Fibroblast of lung (primary cell): ENCODE results near the gene CNTFR. TPM values are rescaled to one million over a fixed set of nuclear protein-coding genes. Genes with fewer than 3 reads are reported as not detected.

Experiments used
- DNase-seq, 2 donors: peaks; one replicate each; pipeline versions ENCODE4 v3.0.0 to v3.0.0-alpha.2; 2010; ENCODE audit warnings: low read depth in 2 of 2
- H2AFZ ChIP-seq: 2 replicates; pipeline ENCODE4 v1.5.1; 2012; ENCODE audit warnings: low read length, control low read depth, inconsistent platforms
- H3K27ac ChIP-seq: 2 replicates; pipeline ENCODE4 v1.5.1; 2011; ENCODE audit warnings: low read length, control low read depth; ENCODE audit not compliant: insufficient read depth
- H3K27me3 ChIP-seq: 2 replicates; pipeline ENCODE4 v1.5.1; 2011; ENCODE audit warnings: mild to moderate bottlenecking, low read length; ENCODE audit not compliant: control insufficient read depth, insufficient read depth
- H3K36me3 ChIP-seq: 2 replicates; pipeline ENCODE4 v1.5.1; 2011; ENCODE audit warnings: low read length; ENCODE audit not compliant: control insufficient read depth, insufficient read depth
- H3K4me1 ChIP-seq: 2 replicates; pipeline ENCODE4 v1.5.1; 2011; ENCODE audit warnings: low read length; ENCODE audit not compliant: control insufficient read depth, insufficient read depth; ENCODE audit errors: extremely low read depth
- H3K4me2 ChIP-seq: 2 replicates; pipeline ENCODE4 v1.5.1; 2011; ENCODE audit warnings: low read length, control low read depth; ENCODE audit not compliant: insufficient read depth; ENCODE audit errors: extremely low read depth
- H3K4me3 ChIP-seq, 4 experiments: fragments of 200-600 bp in 1 of 4; sonication (generic) in 1 of 4; replicated peaks in 1 of 4; 2 replicates each; pipeline ENCODE4 v1.5.1; 2011 to 2016; ENCODE audit warnings: low read length in 4 of 4, low read depth in 3 of 4, mild to moderate bottlenecking in 3 of 4, control low read depth in 2 of 4, inconsistent platforms in 1 of 4, mixed read lengths in 1 of 4; ENCODE audit not compliant: insufficient read depth in 1 of 4; ENCODE audit errors: control extremely low read depth in 1 of 4
- H3K79me2 ChIP-seq: 2 replicates; pipeline ENCODE4 v1.5.1; 2012; ENCODE audit warnings: mild to moderate bottlenecking, low read length, inconsistent platforms; ENCODE audit not compliant: control insufficient read depth, insufficient read depth
- H3K9ac ChIP-seq: 2 replicates; pipeline ENCODE4 v1.5.1; 2011; ENCODE audit warnings: mild to moderate bottlenecking, low read length, control low read depth; ENCODE audit not compliant: insufficient read depth
- H3K9me3 ChIP-seq: 2 replicates; pipeline ENCODE4 v1.5.1; 2012; ENCODE audit warnings: low read depth, low read length; ENCODE audit not compliant: control insufficient read depth, insufficient read depth
- H4K20me1 ChIP-seq: 2 replicates; pipeline ENCODE4 v1.5.1; 2011; ENCODE audit warnings: low read length; ENCODE audit not compliant: control insufficient read depth, insufficient read depth; ENCODE audit errors: extremely low read depth
- CTCF ChIP-seq, 2 donors: IDR thresholded peaks in 1 of 2; conservative IDR thresholded peaks in 1 of 2; 1 replicate in 1 of 2; 2 replicates in 1 of 2; pipeline ENCODE4 v1.5.1; 2011 to 2012; ENCODE audit warnings: low read length in 2 of 2, control low read depth in 1 of 2, inconsistent platforms in 1 of 2, low read depth in 1 of 2, mild to moderate bottlenecking in 1 of 2
- EZH2 ChIP-seq: IDR thresholded peaks from 2 replicates; pipeline ENCODE4 v1.5.1; 2012; ENCODE audit warnings: low read length, control low read depth, mild to moderate bottlenecking; ENCODE audit errors: missing control alignments
- polyA plus RNA-seq, 2 donors: library from polyadenylated mRNA; depleted of rRNA in 1 of 2; stranded (reverse) in 1 of 2; unstranded in 1 of 2; fragments of >200 nt; gene quantifications; 2 replicates each; pipeline ENCODE4 v1.2.1, GENCODE V29; 2011 to 2012; ENCODE audit warnings: missing spikeins in 1 of 2
- total RNA-seq: library from RNA; depleted of rRNA; stranded (reverse); fragments of >200 nt; gene quantifications from 2 replicates; pipeline ENCODE4 v1.2.1, GENCODE V29; 2014

The CNTFR gene
- total and polyA plus RNA-seq, 2 donors (not counting 1 experiment from before 2014, with no cell fraction given): not detected

GRCh38 chr9:34600908-34601307 is 11.4 kb upstream of the CNTFR start:
- Histone ChIP-seq H4K20me1 (peaks cover 2% of the 10 kb centered on the region), H3K4me2 (no peak overlapping the region), H2AFZ (no peak overlapping the region), H3K9ac (no peak overlapping the region), H3K4me3 (no peak overlapping the region), H3K4me1 (no peaks in the 10 kb centered on the region), H3K27me3 (peaks cover 8% of the 10 kb centered on the region), H3K36me3 (no peaks in the 10 kb centered on the region), H3K27ac (no peak overlapping the region), H3K9me3 (no peaks in the 10 kb centered on the region), H3K79me2 (no peaks in the 10 kb centered on the region)
- DNase-seq: no peak
- TF ChIP-seq CTCF (conservative IDR thresholded peaks at IDR 0.05 in 1 of 2, IDR thresholded peaks at IDR 0.05 in 1 of 2; ENCODE audit: low read depth in 1 of 2, low read length in 2 of 2) (no peak), EZH2 (no peak)

GRCh38 chr9:34599546-34599945 is 10.0 kb upstream of the CNTFR start:
- Histone ChIP-seq H3K9ac (no peak overlapping the region), H3K27ac (no peak overlapping the region), H3K9me3 (no peaks in the 10 kb centered on the region), H4K20me1 (no peaks in the 10 kb centered on the region), H3K36me3 (no peaks in the 10 kb centered on the region), H3K79me2 (no peaks in the 10 kb centered on the region), H3K4me1 (no peaks in the 10 kb centered on the region), H3K4me3 (no peak overlapping the region), H3K27me3 (peaks cover 4% of the 10 kb centered on the region), H3K4me2 (no peak overlapping the region), H2AFZ (no peak overlapping the region)
- TF ChIP-seq CTCF (conservative IDR thresholded peaks at IDR 0.05 in 1 of 2, IDR thresholded peaks at IDR 0.05 in 1 of 2; ENCODE audit: low read depth in 1 of 2, low read length in 2 of 2) (no peak), EZH2 (no peak)
- DNase-seq: no peak

DNA sequence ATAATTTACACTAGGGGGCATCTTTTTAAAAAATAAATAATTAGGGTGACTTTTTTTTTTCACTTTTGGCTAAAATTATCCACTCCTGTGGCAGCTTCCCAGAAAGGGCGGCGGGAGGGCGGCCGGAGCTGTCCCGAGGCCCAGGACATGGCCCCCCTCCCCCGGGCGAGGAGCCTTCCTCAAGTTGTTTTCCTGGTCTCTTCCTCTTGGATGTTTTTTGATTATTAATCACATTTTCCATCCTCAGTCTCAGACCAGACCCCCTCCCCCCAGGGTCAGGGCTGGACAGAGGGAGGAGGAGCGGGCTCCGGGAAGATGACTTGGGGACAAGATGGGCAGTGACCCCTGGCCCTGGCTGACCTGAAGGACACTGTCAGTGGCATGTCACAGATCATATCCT is 4.7 kb upstream of the CNTFR start:
- DNase-seq: no peak
- Histone ChIP-seq H3K36me3 (no peaks in the 10 kb centered on the region), H2AFZ (no peak overlapping the region), H3K4me1 (no peaks in the 10 kb centered on the region), H3K27me3 (peaks cover 42% of the 10 kb centered on the region), H3K4me3 (no peak overlapping the region), H3K4me2 (no peak overlapping the region), H3K9ac (no peak overlapping the region), H3K9me3 (no peaks in the 10 kb centered on the region), H4K20me1 (no peaks in the 10 kb centered on the region), H3K27ac (no peak overlapping the region), H3K79me2 (no peaks in the 10 kb centered on the region)
- TF ChIP-seq CTCF (conservative IDR thresholded peaks at IDR 0.05 in 1 of 2, IDR thresholded peaks at IDR 0.05 in 1 of 2; ENCODE audit: low read depth in 1 of 2, low read length in 2 of 2): no peak
- no peak for TF ChIP-seq EZH2
